ENCODE results near the gene DYDC1.
"Not testable (repeated sequence)": the region's sequence is repeated elsewhere in the genome, so short reads cannot be mapped to it uniquely, and the experiment has no call there.

The DYDC1 gene

GRCh38 chr10:80319725-80320290 lies 36.7 kb downstream of the DYDC1 start:
- no peak for TF ChIP-seq CTCF (IDR thresholded peaks at IDR 0.05; ENCODE audit: borderline replicate concordance, control extremely low read depth, extremely low read depth, insufficient read depth, missing control alignments)
- no peak for DNase-seq (ENCODE audit: low spot score)
- in situ Hi-C loops (cut with MboI; ENCODE audit: low sequenced_read_pairs, unreplicated experiment), result no loop called here

GRCh38 chr10:80319318-80319717 lies 37.2 kb downstream of the DYDC1 start:
- no peak for TF ChIP-seq CTCF (IDR thresholded peaks at IDR 0.05; ENCODE audit: borderline replicate concordance, control extremely low read depth, extremely low read depth, insufficient read depth, missing control alignments)
- in situ Hi-C loops (cut with MboI; ENCODE audit: low sequenced_read_pairs, unreplicated experiment), result no loop called here
- no peak for DNase-seq (ENCODE audit: low spot score)

- in situ Hi-C loops (cut with MboI; ENCODE audit: low sequenced_read_pairs, unreplicated experiment), result no loop called here
- DNase-seq (ENCODE audit: low spot score), result no peak
- no peak for TF ChIP-seq CTCF (IDR thresholded peaks at IDR 0.05; ENCODE audit: borderline replicate concordance, control extremely low read depth, extremely low read depth, insufficient read depth, missing control alignments)
Observed at GRCh38 chr10:80318742-80319141, 37.8 kb downstream of the DYDC1 start.

- TF ChIP-seq CTCF (IDR thresholded peaks at IDR 0.05; ENCODE audit: borderline replicate concordance, control extremely low read depth, extremely low read depth, insufficient read depth, missing control alignments), result no peak
- in situ Hi-C loops (cut with MboI; ENCODE audit: low sequenced_read_pairs, unreplicated experiment), result no loop called here
- no peak for DNase-seq (ENCODE audit: low spot score)
Observed at GRCh38 chr10:80315391-80315790, 41.2 kb downstream of the DYDC1 start.

GRCh38 chr10:80313523-80313922 lies 43.0 kb downstream of the DYDC1 start:
- no peak for DNase-seq (ENCODE audit: low spot score)
- no peak for TF ChIP-seq CTCF (IDR thresholded peaks at IDR 0.05; ENCODE audit: borderline replicate concordance, control extremely low read depth, extremely low read depth, insufficient read depth, missing control alignments)
- in situ Hi-C loops (cut with MboI; ENCODE audit: low sequenced_read_pairs, unreplicated experiment), result no loop called here

GRCh38 chr10:80305989-80306388 lies 50.6 kb downstream of the DYDC1 start:
- DNase-seq (ENCODE audit: low spot score); in situ Hi-C loops (cut with MboI; ENCODE audit: low sequenced_read_pairs, unreplicated experiment): not testable (repeated sequence)

GRCh38 chr10:80296942-80297341 lies 59.6 kb downstream of the DYDC1 start:
- DNase-seq (ENCODE audit: low spot score), result no peak
- in situ Hi-C loops (cut with MboI; ENCODE audit: low sequenced_read_pairs, unreplicated experiment), result no loop called here
- TF ChIP-seq CTCF (IDR thresholded peaks at IDR 0.05; ENCODE audit: borderline replicate concordance, control extremely low read depth, extremely low read depth, insufficient read depth, missing control alignments), result no peak
